ENCODE data around the gene SMCR8. TPM values are rescaled to one million over a fixed set of nuclear protein-coding genes. Genes with fewer than 3 reads are reported as not detected.

SMCR8 gene
- total RNA-seq, 1 experiment from 2014 or later, result 23.5 TPM

DNA sequence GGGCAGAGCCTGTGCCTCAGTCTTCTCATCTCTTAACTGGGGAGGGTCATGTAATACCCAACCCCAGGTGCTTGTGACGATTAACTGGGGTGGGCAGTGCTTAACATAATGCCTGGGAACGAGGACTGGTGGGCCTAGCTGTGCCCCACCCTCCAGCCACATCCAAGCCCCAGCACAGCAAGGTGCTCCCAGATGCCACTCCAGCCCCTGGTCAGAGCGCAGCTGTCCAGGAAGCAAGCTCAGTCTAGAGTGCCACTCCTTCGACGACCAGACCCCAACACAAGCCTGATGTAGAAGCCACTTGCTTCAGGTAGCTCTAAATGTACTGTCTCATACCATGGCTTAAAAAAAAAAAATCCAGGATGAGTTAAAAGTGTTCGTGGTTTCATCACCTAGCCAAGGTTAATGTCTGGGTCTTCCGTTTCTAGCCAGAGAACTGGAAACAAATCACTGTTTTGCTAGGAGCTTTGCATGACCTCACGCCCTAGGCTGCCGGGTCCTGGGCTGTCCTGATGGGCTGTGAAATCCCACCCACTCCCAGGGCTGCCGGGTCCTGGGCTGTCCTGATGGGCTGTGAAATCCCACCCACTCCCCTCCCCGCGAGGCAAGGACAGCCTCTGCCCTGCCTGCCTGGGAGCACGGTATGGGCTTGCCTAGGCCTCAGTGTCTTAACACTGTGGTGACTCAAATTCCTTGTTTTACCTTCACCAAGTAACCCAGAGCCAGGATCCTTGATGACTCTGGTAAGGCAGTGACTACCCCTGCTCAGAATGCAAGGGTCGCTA lies 47.0 kb upstream of the SMCR8 start:
- no peak for TF ChIP-seq EZH2 (IDR thresholded peaks at IDR 0.05; ENCODE audit: borderline replicate concordance, low read depth, low read length, poor library complexity, severe bottlenecking)
- TF ChIP-seq, protein P1, sequence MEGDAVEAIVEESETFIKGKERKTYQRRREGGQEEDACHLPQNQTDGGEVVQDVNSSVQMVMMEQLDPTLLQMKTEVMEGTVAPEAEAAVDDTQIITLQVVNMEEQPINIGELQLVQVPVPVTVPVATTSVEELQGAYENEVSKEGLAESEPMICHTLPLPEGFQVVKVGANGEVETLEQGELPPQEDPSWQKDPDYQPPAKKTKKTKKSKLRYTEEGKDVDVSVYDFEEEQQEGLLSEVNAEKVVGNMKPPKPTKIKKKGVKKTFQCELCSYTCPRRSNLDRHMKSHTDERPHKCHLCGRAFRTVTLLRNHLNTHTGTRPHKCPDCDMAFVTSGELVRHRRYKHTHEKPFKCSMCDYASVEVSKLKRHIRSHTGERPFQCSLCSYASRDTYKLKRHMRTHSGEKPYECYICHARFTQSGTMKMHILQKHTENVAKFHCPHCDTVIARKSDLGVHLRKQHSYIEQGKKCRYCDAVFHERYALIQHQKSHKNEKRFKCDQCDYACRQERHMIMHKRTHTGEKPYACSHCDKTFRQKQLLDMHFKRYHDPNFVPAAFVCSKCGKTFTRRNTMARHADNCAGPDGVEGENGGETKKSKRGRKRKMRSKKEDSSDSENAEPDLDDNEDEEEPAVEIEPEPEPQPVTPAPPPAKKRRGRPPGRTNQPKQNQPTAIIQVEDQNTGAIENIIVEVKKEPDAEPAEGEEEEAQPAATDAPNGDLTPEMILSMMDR (conservative IDR thresholded peaks at IDR 0.05; ENCODE audit: low read depth, low read length), result no peak
- ChIA-PET POLR2A (ENCODE audit: low non-redundant PET) (no interaction called here), CTCF (no interaction called here)
- DNase-seq (ENCODE audit: low spot score), result no peak
- H3K9me3 ChIP-seq (ENCODE audit: low read depth, low read length, poor library complexity, severe bottlenecking), result no peaks in the 10 kb centered on the region
- H3K4me3 ChIP-seq (ENCODE audit: low read depth, low read length, poor library complexity, severe bottlenecking), result no peak overlapping the region
- H3K27me3 ChIP-seq (replicated peaks; ENCODE audit: insufficient read depth, low read depth, low read length, poor library complexity), result no peaks in the 10 kb centered on the region
- H3K4me1 ChIP-seq (ENCODE audit: insufficient read depth, low read length, poor library complexity, severe bottlenecking), result no peaks in the 10 kb centered on the region
- peaks cover 17% of the 10 kb centered on the region for H3K36me3 ChIP-seq (ENCODE audit: insufficient read depth, low read length, poor library complexity, severe bottlenecking)
- intact Hi-C loops (cut with micrococcal nuclease; ENCODE audit: unreplicated experiment), result no loop called here
- BruUV-seq (replicated peaks), result no TSS peak
- H3K27ac ChIP-seq (ENCODE audit: low read depth, low read length, poor library complexity, severe bottlenecking), result peak overlapping the region; percentile 39

DNA sequence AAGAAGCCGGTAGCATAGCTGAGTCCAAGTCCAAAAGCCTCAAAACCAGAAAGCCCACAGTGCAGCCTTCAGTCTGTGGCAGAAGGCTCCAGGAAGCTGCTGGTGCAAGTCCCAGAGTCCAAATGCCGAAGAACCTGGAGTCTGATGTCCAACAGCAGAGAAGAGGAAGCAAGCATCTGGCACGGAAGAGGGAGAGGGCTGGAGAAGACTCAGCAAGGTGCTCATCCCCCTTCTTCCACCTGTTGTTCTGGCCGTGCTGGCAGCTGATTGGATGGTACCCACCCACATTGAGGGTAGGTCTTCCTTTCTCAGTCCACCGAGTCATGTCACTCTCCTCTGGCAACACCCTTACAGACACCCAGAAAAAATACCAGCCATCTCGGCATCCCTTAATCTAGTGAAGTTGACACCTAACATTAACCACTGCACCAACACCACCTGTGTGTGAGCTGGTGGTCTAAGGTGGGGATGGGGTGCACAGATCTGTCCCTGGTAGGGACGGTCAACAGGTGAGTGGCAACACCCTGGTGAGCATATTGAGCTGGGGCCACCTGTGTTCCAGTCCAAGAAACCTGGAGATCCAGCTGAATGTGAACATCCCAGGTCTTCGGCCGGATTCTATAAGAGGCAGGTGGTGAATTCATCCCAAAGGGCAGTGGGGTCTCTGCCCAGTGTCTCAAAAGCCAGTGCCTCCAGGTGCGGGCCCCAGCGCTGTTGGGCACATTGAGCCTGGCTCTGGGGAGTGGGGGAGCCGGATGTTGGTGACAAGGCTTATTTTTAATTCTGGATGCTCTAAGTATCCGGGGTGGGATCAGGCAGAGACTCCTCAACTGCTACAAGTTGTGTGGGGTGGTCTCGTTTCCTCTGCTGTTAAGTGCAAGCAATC lies 44.8 kb upstream of the SMCR8 start:
- ChIA-PET CTCF (interaction anchor here (0.5 kb wide), 1 partner anchor 77 kb away, joined by 3 read pairs; no protein-coding TSS in a partner anchor), POLR2A (ENCODE audit: low non-redundant PET) (no interaction called here)
- no peak overlapping the region for H3K4me3 ChIP-seq (ENCODE audit: low read depth, low read length, poor library complexity, severe bottlenecking)
- no peak for DNase-seq (ENCODE audit: low spot score)
- intact Hi-C loops (cut with micrococcal nuclease; ENCODE audit: unreplicated experiment), result no loop called here
- peaks cover 11% of the 10 kb centered on the region for H3K36me3 ChIP-seq (ENCODE audit: insufficient read depth, low read length, poor library complexity, severe bottlenecking)
- no peaks in the 10 kb centered on the region for H3K9me3 ChIP-seq (ENCODE audit: low read depth, low read length, poor library complexity, severe bottlenecking)
- no peaks in the 10 kb centered on the region for H3K4me1 ChIP-seq (ENCODE audit: insufficient read depth, low read length, poor library complexity, severe bottlenecking)
- no peak overlapping the region for H3K27ac ChIP-seq (ENCODE audit: low read depth, low read length, poor library complexity, severe bottlenecking)
- TF ChIP-seq EZH2 (IDR thresholded peaks at IDR 0.05; ENCODE audit: borderline replicate concordance, low read depth, low read length, poor library complexity, severe bottlenecking), result no peak
- TF ChIP-seq, protein P1 (conservative IDR thresholded peaks at IDR 0.05; ENCODE audit: low read depth, low read length), result no peak
- no TSS peak for BruUV-seq (replicated peaks)
- no peaks in the 10 kb centered on the region for H3K27me3 ChIP-seq (replicated peaks; ENCODE audit: insufficient read depth, low read depth, low read length, poor library complexity)

DNA sequence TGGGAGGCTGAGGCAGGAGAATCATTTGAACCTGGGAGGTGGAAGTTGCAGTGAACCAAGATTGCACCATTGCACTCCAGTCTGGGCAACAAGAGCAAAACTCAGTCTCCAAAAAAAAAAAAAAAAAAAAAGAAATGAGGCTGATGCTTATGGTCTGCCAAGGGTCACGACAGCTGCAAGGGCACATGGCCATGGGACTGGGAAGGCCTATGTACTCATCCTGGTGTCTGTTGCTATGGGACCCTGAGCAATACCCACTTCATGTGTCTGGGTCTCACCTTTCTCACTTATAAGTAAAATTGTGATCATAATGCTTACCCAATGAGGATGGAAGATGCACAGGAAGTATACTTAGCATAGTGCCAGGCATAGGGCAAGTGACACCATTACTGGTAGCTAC lies 38.0 kb upstream of the SMCR8 start:
- DNase-seq (ENCODE audit: low spot score), result no peak
- no peak overlapping the region for H3K27ac ChIP-seq (ENCODE audit: low read depth, low read length, poor library complexity, severe bottlenecking)
- H3K36me3 ChIP-seq (ENCODE audit: insufficient read depth, low read length, poor library complexity, severe bottlenecking), result peaks cover 62% of the 10 kb centered on the region
- intact Hi-C loops (cut with micrococcal nuclease; ENCODE audit: unreplicated experiment), result no loop called here
- TF ChIP-seq, protein P1 (conservative IDR thresholded peaks at IDR 0.05; ENCODE audit: low read depth, low read length), result no peak
- no peak for TF ChIP-seq EZH2 (IDR thresholded peaks at IDR 0.05; ENCODE audit: borderline replicate concordance, low read depth, low read length, poor library complexity, severe bottlenecking)
- ChIA-PET POLR2A (ENCODE audit: low non-redundant PET) (no interaction called here), CTCF (no interaction called here)
- H3K27me3 ChIP-seq (replicated peaks; ENCODE audit: insufficient read depth, low read depth, low read length, poor library complexity), result no peaks in the 10 kb centered on the region
- H3K4me3 ChIP-seq (ENCODE audit: low read depth, low read length, poor library complexity, severe bottlenecking), result no peak overlapping the region
- no peaks in the 10 kb centered on the region for H3K9me3 ChIP-seq (ENCODE audit: low read depth, low read length, poor library complexity, severe bottlenecking)
- no peaks in the 10 kb centered on the region for H3K4me1 ChIP-seq (ENCODE audit: insufficient read depth, low read length, poor library complexity, severe bottlenecking)
- BruUV-seq (replicated peaks), result no TSS peak

All from A673 (cell line).